ENCODE results near the gene DIPK1A. TPM values are rescaled to one million over a fixed set of nuclear protein-coding genes. Genes with fewer than 3 reads are reported as not detected.

Gene DIPK1A
- total RNA-seq, 1 experiment from 2014 or later = 1.0 TPM

DNA sequence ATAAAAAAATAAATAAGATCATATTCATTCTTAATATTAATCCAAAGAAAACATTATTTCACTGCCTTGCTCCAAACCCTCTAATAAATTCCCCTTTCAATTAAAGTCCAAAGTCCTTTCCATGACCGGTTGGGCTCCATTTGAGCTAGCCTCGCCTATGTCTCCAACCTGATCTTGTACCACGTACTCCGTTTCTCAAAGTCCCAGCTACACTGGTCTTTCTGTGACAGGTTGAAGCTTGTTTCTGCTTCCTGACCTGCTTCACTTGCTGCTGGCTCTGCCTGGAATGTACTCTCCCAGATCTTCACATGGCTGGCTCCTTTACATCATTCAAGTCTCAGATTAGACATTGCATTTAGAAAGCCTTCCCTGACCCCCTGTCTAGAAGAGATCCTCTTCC is 113.1 kb downstream of the DIPK1A start:
- no peak overlapping the region for H3K4me3 ChIP-seq (ENCODE audit: low read length)
- ChIA-PET POLR2A (ENCODE audit: unreplicated experiment) (no interaction called here), CTCF (interaction anchor here (0.6 kb wide), 2 partner anchors 69 to 557 kb away, joined by 3 to 4 read pairs; no protein-coding TSS in a partner anchor)
- no peaks in the 10 kb centered on the region for H3K4me1 ChIP-seq (ENCODE audit: insufficient read depth, low read length)
- H3K4me2 ChIP-seq (ENCODE audit: low read length) = no peak overlapping the region
- H3K9me2 ChIP-seq (replicated peaks; ENCODE audit: low read length) = no peaks in the 10 kb centered on the region
- peaks cover 9% of the 10 kb centered on the region; the same call in 1 of the 2 replicates for H4K20me1 ChIP-seq (ENCODE audit: low read length)
- no peaks in the 10 kb centered on the region for H3K79me2 ChIP-seq (ENCODE audit: low read length)
- intact Hi-C loops (cut with micrococcal nuclease) = no loop called here
- no peak for ATAC-seq
- H3K9ac ChIP-seq (ENCODE audit: low read length) = no peak overlapping the region
- H3K27ac ChIP-seq (ENCODE audit: low read length) = no peak overlapping the region
- H3K36me3 ChIP-seq (ENCODE audit: low read depth, low read length) = peaks cover 6% of the 10 kb centered on the region
- H3K9me3 ChIP-seq (ENCODE audit: low read length) = no peaks in the 10 kb centered on the region
- H3K27me3 ChIP-seq (ENCODE audit: low read length) = no peaks in the 10 kb centered on the region
- peaks cover 6% of the 10 kb centered on the region for H3F3A ChIP-seq (ENCODE audit: low read length, unreplicated experiment)
- no peak overlapping the region for H2AFZ ChIP-seq (ENCODE audit: low read length)
- no TSS peak for BruUV-seq (replicated peaks)
- DNase-seq = no peak
- TF ChIP-seq EZH2phosphoT487 (IDR thresholded peaks at IDR 0.05; ENCODE audit: borderline replicate concordance, low read length) (no peak), EZH2 (IDR thresholded peaks at IDR 0.05; ENCODE audit: low read length, unreplicated experiment) (no peak)
- TF ChIP-seq, protein P1, sequence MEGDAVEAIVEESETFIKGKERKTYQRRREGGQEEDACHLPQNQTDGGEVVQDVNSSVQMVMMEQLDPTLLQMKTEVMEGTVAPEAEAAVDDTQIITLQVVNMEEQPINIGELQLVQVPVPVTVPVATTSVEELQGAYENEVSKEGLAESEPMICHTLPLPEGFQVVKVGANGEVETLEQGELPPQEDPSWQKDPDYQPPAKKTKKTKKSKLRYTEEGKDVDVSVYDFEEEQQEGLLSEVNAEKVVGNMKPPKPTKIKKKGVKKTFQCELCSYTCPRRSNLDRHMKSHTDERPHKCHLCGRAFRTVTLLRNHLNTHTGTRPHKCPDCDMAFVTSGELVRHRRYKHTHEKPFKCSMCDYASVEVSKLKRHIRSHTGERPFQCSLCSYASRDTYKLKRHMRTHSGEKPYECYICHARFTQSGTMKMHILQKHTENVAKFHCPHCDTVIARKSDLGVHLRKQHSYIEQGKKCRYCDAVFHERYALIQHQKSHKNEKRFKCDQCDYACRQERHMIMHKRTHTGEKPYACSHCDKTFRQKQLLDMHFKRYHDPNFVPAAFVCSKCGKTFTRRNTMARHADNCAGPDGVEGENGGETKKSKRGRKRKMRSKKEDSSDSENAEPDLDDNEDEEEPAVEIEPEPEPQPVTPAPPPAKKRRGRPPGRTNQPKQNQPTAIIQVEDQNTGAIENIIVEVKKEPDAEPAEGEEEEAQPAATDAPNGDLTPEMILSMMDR (conservative IDR thresholded peaks at IDR 0.05; ENCODE audit: low read depth, low read length) = no peak

DNA sequence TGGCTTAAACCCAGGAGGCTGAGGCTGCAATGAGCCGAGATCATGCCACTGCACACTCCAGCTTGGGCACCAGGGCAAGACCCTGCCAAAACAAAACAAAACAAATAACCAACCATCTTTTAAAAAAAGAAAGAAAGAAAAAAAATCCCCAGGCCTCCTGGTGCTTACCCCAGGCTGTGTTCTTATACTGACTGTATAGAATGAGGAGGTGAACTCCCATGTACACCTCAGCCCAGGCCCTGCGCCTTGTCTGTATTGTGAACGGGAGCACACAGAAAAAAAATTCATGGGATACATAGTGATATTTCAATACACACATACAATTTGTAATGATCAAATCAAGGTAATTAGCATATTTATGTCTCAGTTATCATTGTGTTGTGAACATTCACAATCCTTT is 115.4 kb downstream of the DIPK1A start:
- H3K36me3 ChIP-seq (ENCODE audit: low read depth, low read length) = peaks cover 27% of the 10 kb centered on the region
- no peaks in the 10 kb centered on the region for H3K4me1 ChIP-seq (ENCODE audit: insufficient read depth, low read length)
- peaks cover 16% of the 10 kb centered on the region for H3F3A ChIP-seq (ENCODE audit: low read length, unreplicated experiment)
- intact Hi-C loops (cut with micrococcal nuclease) = no loop called here
- H3K4me3 ChIP-seq (ENCODE audit: low read length) = no peak overlapping the region
- H2AFZ ChIP-seq (ENCODE audit: low read length) = no peak overlapping the region
- no peaks in the 10 kb centered on the region for H3K27me3 ChIP-seq (ENCODE audit: low read length)
- no peak overlapping the region for H3K27ac ChIP-seq (ENCODE audit: low read length)
- H4K20me1 ChIP-seq (ENCODE audit: low read length) = peaks cover 13% of the 10 kb centered on the region; the same call in 1 of the 2 replicates
- no peaks in the 10 kb centered on the region for H3K9me3 ChIP-seq (ENCODE audit: low read length)
- H3K4me2 ChIP-seq (ENCODE audit: low read length) = no peak overlapping the region
- no peak for DNase-seq
- TF ChIP-seq EZH2 (IDR thresholded peaks at IDR 0.05; ENCODE audit: low read length, unreplicated experiment) = no peak
- no peak for TF ChIP-seq EZH2phosphoT487 (IDR thresholded peaks at IDR 0.05; ENCODE audit: borderline replicate concordance, low read length)
- BruUV-seq (replicated peaks) = no TSS peak
- CTCF ChIA-PET = no interaction called here
- H3K79me2 ChIP-seq (ENCODE audit: low read length) = no peaks in the 10 kb centered on the region
- H3K9ac ChIP-seq (ENCODE audit: low read length) = no peak overlapping the region
- POLR2A ChIA-PET (ENCODE audit: unreplicated experiment) = no interaction called here
- no peaks in the 10 kb centered on the region for H3K9me2 ChIP-seq (replicated peaks; ENCODE audit: low read length)
- ATAC-seq = no peak

DNA sequence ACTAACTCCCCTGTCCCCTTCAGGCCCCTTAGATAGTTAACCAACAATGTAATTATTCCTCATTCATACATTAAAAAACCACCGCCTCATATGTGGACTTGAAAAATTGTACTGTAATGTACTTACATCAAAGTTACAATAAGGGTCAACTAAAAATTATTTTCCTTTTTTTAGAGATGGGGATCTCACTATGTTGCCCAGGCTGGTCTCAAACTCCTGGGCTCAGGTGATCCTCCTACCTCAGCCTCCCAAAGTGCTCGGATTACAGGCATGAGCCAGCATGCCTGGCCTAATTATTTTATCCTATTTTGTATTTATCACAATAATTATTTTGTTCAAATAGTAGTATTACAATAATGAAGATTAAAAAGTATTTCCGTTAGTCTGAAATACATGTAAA is 116.8 kb downstream of the DIPK1A start:
- Histone ChIP-seq H3K4me3 (ENCODE audit: low read length) (no peak overlapping the region), H3K27ac (ENCODE audit: low read length) (no peak overlapping the region), H3F3A (ENCODE audit: low read length, unreplicated experiment) (peaks cover 21% of the 10 kb centered on the region), H3K79me2 (ENCODE audit: low read length) (peaks cover 4% of the 10 kb centered on the region), H3K9ac (ENCODE audit: low read length) (no peak overlapping the region), H3K27me3 (ENCODE audit: low read length) (no peaks in the 10 kb centered on the region), H3K4me1 (ENCODE audit: insufficient read depth, low read length) (no peaks in the 10 kb centered on the region), H3K36me3 (ENCODE audit: low read depth, low read length) (peaks cover 42% of the 10 kb centered on the region), H2AFZ (ENCODE audit: low read length) (no peak overlapping the region), H3K4me2 (ENCODE audit: low read length) (no peak overlapping the region), H3K9me2 (replicated peaks; ENCODE audit: low read length) (no peaks in the 10 kb centered on the region), H4K20me1 (ENCODE audit: low read length) (peaks cover 28% of the 10 kb centered on the region), H3K9me3 (ENCODE audit: low read length) (no peaks in the 10 kb centered on the region)
- DNase-seq (no peak), ATAC-seq (no peak)
- intact Hi-C loops (cut with micrococcal nuclease) = no loop called here
- BruUV-seq (replicated peaks) = no TSS peak
- ChIA-PET POLR2A (ENCODE audit: unreplicated experiment) (no interaction called here), CTCF (no interaction called here)
- no peak for TF ChIP-seq EZH2 (IDR thresholded peaks at IDR 0.05; ENCODE audit: low read length, unreplicated experiment)
- no peak for TF ChIP-seq EZH2phosphoT487 (IDR thresholded peaks at IDR 0.05; ENCODE audit: borderline replicate concordance, low read length)
- TF ChIP-seq, protein P1 (conservative IDR thresholded peaks at IDR 0.05; ENCODE audit: low read depth, low read length) = no peak
